OCI-LY7 (cell line): ENCODE measurements around the gene TFEB. TPM values are rescaled to one million over a fixed set of nuclear protein-coding genes. Genes with fewer than 3 reads are reported as not detected.

Experiments used
- BruUV-seq: library from RNA; stranded (reverse); fragments of 400-500 nt; replicated peaks from 2 replicates; lab custom pipeline; 2021; lab: Mats Ljungman, UMichigan
- CTCF ChIA-PET: fragments of 300-600 bp; sonication (Branson Sonifier 250); formaldehyde crosslinking; loops from one replicate; lab custom pipeline; 2022; ENCODE audit warnings: antibody characterized with exemption; ENCODE audit not compliant: unreplicated experiment; lab: Charles Lee
- POLR2A ChIA-PET: fragments of 300-600 bp; sonication (Branson Sonifier 250); formaldehyde crosslinking; loops from one replicate; lab custom pipeline; 2022; ENCODE audit warnings: antibody characterized with exemption; lab: Charles Lee
- DNase-seq: peaks from one replicate; pipeline ENCODE4 v3.0.0-alpha.2; 2015; ENCODE audit warnings: low spot score
- H2AFZ ChIP-seq: fragments of 200-600 bp; sonication (generic), shearing (Covaris generic); 2 replicates; pipeline ENCODE4 v1.6.1; 2014; ENCODE audit warnings: mild to moderate bottlenecking, antibody characterized with exemption, low read length, moderate library complexity
- H3K27ac ChIP-seq: fragments of 200-600 bp; sonication (generic); 2 replicates; pipeline ENCODE4 v1.5.1; 2014; ENCODE audit warnings: mixed run types, low read depth, mild to moderate bottlenecking, moderate library complexity, low read length, inconsistent platforms; ENCODE audit not compliant: poor library complexity, severe bottlenecking
- H3K36me3 ChIP-seq: fragments of 200-600 bp; sonication (generic); 2 replicates; pipeline ENCODE4 v1.6.1; 2014; ENCODE audit warnings: mild to moderate bottlenecking, antibody characterized with exemption, low read length, moderate library complexity, mixed read lengths; ENCODE audit not compliant: insufficient read depth
- H3K4me1 ChIP-seq: fragments of 200-600 bp; sonication (generic); 2 replicates; pipeline ENCODE4 v1.5.1; 2014; ENCODE audit warnings: mild to moderate bottlenecking, low read length; ENCODE audit not compliant: insufficient read depth, poor library complexity, severe bottlenecking
- H3K4me2 ChIP-seq: fragments of 200-600 bp; sonication (generic); 2 replicates; pipeline ENCODE4 v1.6.1; 2014; ENCODE audit warnings: mild to moderate bottlenecking, low read length
- H3K4me3 ChIP-seq: fragments of 200-600 bp; sonication (generic); 2 replicates; pipeline ENCODE4 v1.5.1; 2014; ENCODE audit warnings: mild to moderate bottlenecking, low read depth, low read length; ENCODE audit not compliant: poor library complexity, severe bottlenecking
- H3K79me2 ChIP-seq: fragments of 200-600 bp; sonication (generic); 2 replicates; pipeline ENCODE4 v1.6.1; 2016; ENCODE audit warnings: low read depth, mild to moderate bottlenecking, low read length, moderate library complexity, mixed read lengths; ENCODE audit not compliant: insufficient read depth
- H3K9me2 ChIP-seq: fragments of 200-600 bp; sonication (generic); 2 replicates; pipeline ENCODE4 v1.6.1; 2016; ENCODE audit warnings: mild to moderate bottlenecking, low read length, mixed read lengths; ENCODE audit not compliant: insufficient read depth
- H3K9me3 ChIP-seq: fragments of 200-600 bp; sonication (generic); 2 replicates; pipeline ENCODE4 v1.6.1; 2014; ENCODE audit warnings: mild to moderate bottlenecking, mixed run types, low read length, mixed read lengths
- H4K20me1 ChIP-seq: fragments of 200-600 bp; sonication (generic); 2 replicates; pipeline ENCODE4 v1.6.1; 2014; ENCODE audit warnings: mild to moderate bottlenecking, antibody characterized with exemption, low read length, moderate library complexity, mixed read lengths; ENCODE audit not compliant: insufficient read depth
- CTCF ChIP-seq: fragments of 200-600 bp; sonication (generic); conservative IDR thresholded peaks from 2 replicates; pipeline ENCODE4 v1.5.1; 2014; ENCODE audit warnings: mild to moderate bottlenecking, antibody characterized with exemption, low read length, moderate library complexity, mixed read lengths
- EZH2phosphoT487 ChIP-seq: fragments of 200-600 bp; sonication (generic); IDR thresholded peaks from 2 replicates; pipeline ENCODE4 v1.6.1; 2018; ENCODE audit warnings: low read depth, borderline replicate concordance, mild to moderate bottlenecking, mixed run types, antibody characterized with exemption, low read length, moderate library complexity, mixed read lengths
- intact Hi-C: fragments of 100-400 bp; cut with micrococcal nuclease; formaldehyde crosslinking; loops from one replicate; pipeline ENCODE4 v1.10.0; 2022; ENCODE audit not compliant: unreplicated experiment
- total RNA-seq, 2 experiments: library from RNA; depleted of rRNA in 1 of 2; stranded (reverse); fragments of >200 nt in 1 of 2; shearing (Covaris generic) in 1 of 2; gene quantifications; 2 replicates each; pipeline ENCODE4 v1.2.3, GENCODE V29; 2014 to 2022

Gene TFEB
- total RNA-seq, 2 experiments from 2014 or later, result 36.8 to 60.0 TPM

GRCh38 chr6:41637194-41638001 is 98.0 kb downstream of the TFEB start:
- H3K4me3 ChIP-seq, result no peak overlapping the region
- H3K9me3 ChIP-seq, result no peaks in the 10 kb centered on the region
- CTCF ChIA-PET, result no interaction called here
- intact Hi-C loops, result no loop called here
- H2AFZ ChIP-seq, result no peak overlapping the region
- no peak overlapping the region for H3K27ac ChIP-seq
- BruUV-seq, result no TSS peak
- no peak for TF ChIP-seq EZH2phosphoT487
- TF ChIP-seq CTCF, result no peak
- H3K4me1 ChIP-seq, result no peaks in the 10 kb centered on the region
- H3K36me3 ChIP-seq, result no peaks in the 10 kb centered on the region
- H3K9me2 ChIP-seq, result no peaks in the 10 kb centered on the region
- POLR2A ChIA-PET, result no interaction called here
- no peak for DNase-seq
- no peaks in the 10 kb centered on the region for H3K79me2 ChIP-seq
- H3K4me2 ChIP-seq, result no peak overlapping the region
- no peaks in the 10 kb centered on the region for H4K20me1 ChIP-seq

GRCh38 chr6:41636833-41637193 is 98.6 kb downstream of the TFEB start:
- no peaks in the 10 kb centered on the region for H3K79me2 ChIP-seq
- no peaks in the 10 kb centered on the region for H3K4me1 ChIP-seq
- CTCF ChIA-PET, result no interaction called here
- DNase-seq, result no peak
- POLR2A ChIA-PET, result no interaction called here
- no peak overlapping the region for H3K27ac ChIP-seq
- H3K4me3 ChIP-seq, result no peak overlapping the region
- no peaks in the 10 kb centered on the region for H3K9me2 ChIP-seq
- no TSS peak for BruUV-seq
- no peak overlapping the region for H3K4me2 ChIP-seq
- intact Hi-C loops, result no loop called here
- no peak overlapping the region for H2AFZ ChIP-seq
- no peaks in the 10 kb centered on the region for H3K36me3 ChIP-seq
- no peaks in the 10 kb centered on the region for H4K20me1 ChIP-seq
- no peak for TF ChIP-seq EZH2phosphoT487
- TF ChIP-seq CTCF, result no peak
- no peaks in the 10 kb centered on the region for H3K9me3 ChIP-seq

GRCh38 chr6:41635365-41635764 is 100.0 kb downstream of the TFEB start:
- no peak overlapping the region for H2AFZ ChIP-seq
- no peaks in the 10 kb centered on the region for H3K36me3 ChIP-seq
- H3K9me3 ChIP-seq, result no peaks in the 10 kb centered on the region
- BruUV-seq, result no TSS peak
- POLR2A ChIA-PET, result no interaction called here
- CTCF ChIA-PET, result no interaction called here
- H3K27ac ChIP-seq, result no peak overlapping the region
- no peak overlapping the region for H3K4me3 ChIP-seq
- no peaks in the 10 kb centered on the region for H3K4me1 ChIP-seq
- TF ChIP-seq EZH2phosphoT487 (no peak), CTCF (no peak)
- no peaks in the 10 kb centered on the region for H4K20me1 ChIP-seq
- intact Hi-C loops, result no loop called here
- no peak for DNase-seq
- H3K79me2 ChIP-seq, result no peaks in the 10 kb centered on the region
- H3K9me2 ChIP-seq, result no peaks in the 10 kb centered on the region
- no peak overlapping the region for H3K4me2 ChIP-seq
